Measurements from ENCODE around the gene PPARG. TPM values are rescaled to one million over a fixed set of nuclear protein-coding genes. Genes with fewer than 3 reads are reported as not detected.

Gene PPARG
- total RNA-seq, 3 donors from 2014 or later = 61.6 to 173 (median 98.8) TPM

- Histone ChIP-seq H3K9me3 (no peaks in the 10 kb centered on the region), H3K4me3 (no peak overlapping the region), H3K36me3 (ENCODE audit: low read depth) (no peaks in the 10 kb centered on the region), H3K4me1 (ENCODE audit: low read depth) (peaks cover 5% of the 10 kb centered on the region)
- no peak for TF ChIP-seq CTCF (IDR thresholded peaks at IDR 0.05)
- ATAC-seq (peak; percentile 86), DNase-seq (no peak)
- intact Hi-C loops (cut with DNase I, micrococcal nuclease) = no loop called here
Observed at GRCh38 chr3:12356175-12356574, 67.3 kb downstream of the PPARG start.

GRCh38 chr3:12356996-12357395, 68.1 kb downstream of the PPARG start:
- intact Hi-C loops (cut with DNase I, micrococcal nuclease) = no loop called here
- no peaks in the 10 kb centered on the region for H3K9me3 ChIP-seq
- ATAC-seq = no peak

GRCh38 chr3:12357456-12357855, 68.6 kb downstream of the PPARG start:
- intact Hi-C loops (cut with DNase I, micrococcal nuclease) = no loop called here
- Histone ChIP-seq H3K4me1 (ENCODE audit: low read depth) (peaks cover 4% of the 10 kb centered on the region), H3K9me3 (no peaks in the 10 kb centered on the region), H3K36me3 (ENCODE audit: low read depth) (no peaks in the 10 kb centered on the region), H3K4me3 (no peak overlapping the region)
- no peak for TF ChIP-seq CTCF (IDR thresholded peaks at IDR 0.05)
- DNase-seq (no peak), ATAC-seq (no peak)

More at GRCh38 chr3:12356996-12357395, 68.1 kb downstream of the PPARG start:
- no peak for DNase-seq
- no peak overlapping the region for H3K4me3 ChIP-seq
- TF ChIP-seq CTCF (IDR thresholded peaks at IDR 0.05) = no peak
- H3K36me3 ChIP-seq (ENCODE audit: low read depth) = no peaks in the 10 kb centered on the region
- peaks cover 4% of the 10 kb centered on the region for H3K4me1 ChIP-seq (ENCODE audit: low read depth)

GRCh38 chr3:12363397-12364195, 74.7 kb downstream of the PPARG start:
- peaks cover 4% of the 10 kb centered on the region for H3K4me1 ChIP-seq (ENCODE audit: low read depth)
- intact Hi-C loops (cut with DNase I, micrococcal nuclease) = no loop called here
- no peaks in the 10 kb centered on the region for H3K36me3 ChIP-seq (ENCODE audit: low read depth)
- no peak overlapping the region for H3K4me3 ChIP-seq
- ATAC-seq = no peak
- no peaks in the 10 kb centered on the region for H3K9me3 ChIP-seq
- DNase-seq = no peak
- no peak for TF ChIP-seq CTCF (IDR thresholded peaks at IDR 0.05)

- TF ChIP-seq CTCF (IDR thresholded peaks at IDR 0.05) = no peak
- H3K4me3 ChIP-seq = no peak overlapping the region
- DNase-seq (no peak), ATAC-seq (peak; percentile 27)
- intact Hi-C loops (cut with DNase I, micrococcal nuclease) = no loop called here
- H3K36me3 ChIP-seq (ENCODE audit: low read depth) = no peaks in the 10 kb centered on the region
- H3K9me3 ChIP-seq = no peaks in the 10 kb centered on the region
- peaks cover 23% of the 10 kb centered on the region for H3K4me1 ChIP-seq (ENCODE audit: low read depth)
Observed at GRCh38 chr3:12367346-12367745, 78.5 kb downstream of the PPARG start.

Measured in mucosa of descending colon (tissue), 3 donors.